Activated CD4-positive, alpha-beta T cell treated with anti-CD3 and anti-CD28 coated beads for 1 hour (primary cell): Measurements from ENCODE around the gene COL17A1.

ENCODE experiments used
- DNase-seq: peaks from one replicate; pipeline ENCODE4 v3.0.0-alpha.2; 2020

Gene COL17A1

DNA sequence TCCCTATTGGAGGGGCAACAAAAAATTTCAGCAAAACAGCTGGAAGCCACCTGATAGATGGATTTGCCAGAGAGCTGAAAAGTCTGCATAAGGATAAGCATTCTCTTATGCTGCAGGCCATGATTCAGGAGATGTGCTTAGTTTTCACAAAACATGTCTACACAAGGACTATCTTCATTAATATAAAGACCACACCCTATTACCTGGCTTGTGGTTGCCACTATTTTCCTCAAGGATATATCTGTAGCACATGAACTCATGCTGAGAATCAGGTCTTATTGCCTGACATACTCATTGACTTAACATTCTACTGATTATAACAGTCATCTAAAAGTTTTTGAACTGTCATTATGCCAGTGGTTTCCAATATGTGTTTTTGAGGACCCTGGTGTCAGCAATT lies 7.1 kb upstream of the COL17A1 start:
- DNase-seq = no peak

DNA sequence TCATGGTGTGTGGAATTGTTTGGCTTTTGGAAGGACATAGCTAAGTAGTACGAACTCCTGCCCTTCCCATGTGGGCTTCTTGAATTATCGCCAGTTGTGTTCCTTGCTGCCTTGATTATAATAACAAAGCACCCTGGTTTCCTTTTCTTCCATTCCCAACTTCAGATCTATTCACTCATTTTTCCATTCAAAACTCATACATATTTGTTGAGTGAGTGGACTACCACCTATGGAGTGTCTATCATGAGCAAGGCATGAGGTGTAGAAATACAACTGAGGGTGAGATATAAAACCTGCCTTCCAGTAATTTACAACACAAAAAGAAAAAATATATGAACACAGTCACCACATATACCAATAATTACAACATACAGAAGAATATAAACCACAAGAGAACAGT lies 4.9 kb upstream of the COL17A1 start:
- no peak for DNase-seq

DNA sequence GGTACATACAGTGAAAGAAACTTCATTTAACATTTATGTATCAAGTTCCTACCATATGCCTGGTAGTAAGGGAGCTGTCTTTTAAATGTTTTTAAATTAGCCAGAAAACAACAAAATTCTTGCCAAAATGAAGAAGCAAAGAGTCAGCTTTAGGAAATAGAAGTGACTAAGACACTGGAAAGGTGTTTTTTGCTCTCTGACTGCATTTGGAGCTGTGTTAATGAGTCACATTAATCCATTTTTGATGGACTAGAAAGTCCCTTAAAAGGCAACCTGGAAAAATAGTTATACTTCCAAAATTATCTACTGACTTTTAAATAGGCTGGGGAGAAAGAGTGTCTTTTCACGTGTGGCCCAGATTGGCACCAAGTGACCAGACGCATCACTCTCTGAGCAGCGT lies 3.9 kb upstream of the COL17A1 start:
- DNase-seq = no peak

DNA sequence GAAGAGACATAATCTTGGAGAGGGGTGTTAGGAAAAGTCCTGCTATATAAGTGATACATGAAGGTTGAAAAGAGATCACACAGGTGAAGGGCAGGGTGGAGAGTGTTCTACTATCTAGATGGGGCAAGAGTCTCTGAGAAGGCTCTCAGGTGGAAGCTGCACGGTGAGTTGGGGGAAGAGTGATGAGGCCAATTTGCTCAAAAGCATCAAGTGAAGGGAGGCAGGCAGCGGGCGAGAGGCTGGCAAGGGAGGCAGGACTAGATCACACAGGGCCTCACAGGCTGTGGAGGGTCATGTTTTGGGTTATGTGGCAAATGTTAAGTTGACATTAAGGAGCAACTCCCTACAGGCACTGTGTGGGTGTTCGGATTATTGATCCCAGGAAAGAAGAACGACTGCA lies 2.6 kb upstream of the COL17A1 start:
- DNase-seq = no peak

DNA sequence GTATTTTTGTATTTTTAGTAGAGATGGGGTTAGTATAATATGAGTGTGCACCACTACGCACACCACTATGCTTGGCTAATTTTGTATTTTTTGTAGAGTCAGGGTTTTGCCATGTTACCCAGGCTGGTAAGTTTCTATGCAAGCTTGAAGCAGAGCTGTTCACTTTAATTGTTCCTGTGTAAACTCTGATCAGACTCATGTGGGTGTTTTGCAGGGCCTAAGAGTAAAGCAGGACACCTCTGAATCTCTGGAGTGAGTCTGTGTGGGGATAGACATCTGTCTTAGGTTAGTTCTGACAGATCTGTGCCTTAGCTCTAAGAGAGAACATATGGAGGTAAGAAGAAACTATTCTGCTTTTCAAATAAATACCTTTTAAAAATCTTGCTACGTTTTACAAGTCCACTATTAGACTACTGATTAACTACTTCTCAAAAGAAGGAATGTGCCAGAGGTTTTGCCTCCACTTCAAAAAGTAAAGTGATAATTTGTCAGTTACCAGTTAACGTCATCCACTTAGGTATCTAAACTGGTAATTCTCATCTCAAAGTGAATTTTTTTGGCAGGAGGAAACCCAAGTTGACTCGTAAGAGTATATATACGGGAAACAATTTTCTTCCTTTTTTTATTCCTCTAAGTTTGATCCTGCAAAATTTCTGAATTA lies 1.1 kb downstream of the COL17A1 start:
- no peak for DNase-seq

DNA sequence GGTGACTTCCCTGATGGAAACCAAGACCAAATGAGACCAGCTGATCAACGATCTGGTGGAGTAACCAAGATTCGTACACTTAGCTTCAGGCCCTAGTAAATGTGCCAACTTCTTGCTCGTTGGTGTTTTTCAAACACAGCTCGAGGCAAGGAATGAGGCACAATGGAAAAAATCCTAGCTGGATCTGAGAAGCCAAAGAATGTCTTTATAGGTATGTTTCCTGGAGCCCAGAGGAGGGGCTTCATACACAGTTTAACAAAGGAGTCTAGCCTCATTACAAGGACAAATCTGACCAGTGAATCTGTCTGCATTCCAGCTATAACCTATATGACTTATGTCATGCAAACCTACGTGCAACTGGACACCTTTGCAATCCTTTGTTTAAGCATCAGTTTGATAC lies 3.7 kb downstream of the COL17A1 start:
- DNase-seq = no peak

DNA sequence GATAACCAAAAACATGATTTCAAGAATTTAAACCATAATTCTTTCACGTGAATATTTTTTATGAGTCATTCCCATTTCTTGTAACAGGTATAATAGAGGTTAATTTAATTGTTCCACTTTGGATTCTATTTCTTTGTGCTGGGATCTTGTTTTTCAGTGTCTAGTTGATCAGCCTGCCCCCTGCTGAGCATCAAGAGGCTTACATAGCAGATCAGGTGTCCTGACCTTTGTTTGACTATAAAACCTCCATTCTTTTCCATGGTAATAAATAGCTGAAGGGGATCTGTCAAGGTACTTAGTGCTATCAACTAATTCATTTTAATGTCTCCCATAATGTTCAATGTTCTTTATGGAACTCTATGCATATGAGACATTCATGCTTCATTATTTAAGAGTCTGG lies 4.9 kb downstream of the COL17A1 start:
- DNase-seq = no peak

DNA sequence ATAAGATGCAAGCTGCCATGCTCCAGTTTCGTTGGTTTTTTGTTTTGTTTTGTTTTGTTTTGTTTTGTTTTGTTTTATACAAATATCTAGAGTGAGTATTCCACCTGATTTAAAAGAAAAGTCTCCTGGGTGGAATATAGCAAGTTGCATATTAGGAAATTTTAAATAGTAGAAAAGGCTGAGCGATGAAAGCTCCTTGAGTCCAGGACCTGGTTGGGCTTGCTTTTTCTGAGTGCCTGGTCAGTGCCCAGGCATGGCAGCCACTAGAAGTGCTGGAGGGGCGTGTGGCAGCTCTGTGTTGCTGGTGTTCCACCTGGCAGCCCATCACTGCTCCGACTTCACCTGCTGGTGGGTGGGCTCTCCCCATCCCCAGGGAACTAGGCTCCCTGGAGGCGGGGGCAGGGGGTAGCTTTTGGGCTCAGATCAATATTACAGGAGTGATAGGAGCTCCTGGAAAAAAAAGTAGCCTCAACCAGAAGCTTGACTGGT lies 8.0 kb downstream of the COL17A1 start:
- DNase-seq = no peak

DNA sequence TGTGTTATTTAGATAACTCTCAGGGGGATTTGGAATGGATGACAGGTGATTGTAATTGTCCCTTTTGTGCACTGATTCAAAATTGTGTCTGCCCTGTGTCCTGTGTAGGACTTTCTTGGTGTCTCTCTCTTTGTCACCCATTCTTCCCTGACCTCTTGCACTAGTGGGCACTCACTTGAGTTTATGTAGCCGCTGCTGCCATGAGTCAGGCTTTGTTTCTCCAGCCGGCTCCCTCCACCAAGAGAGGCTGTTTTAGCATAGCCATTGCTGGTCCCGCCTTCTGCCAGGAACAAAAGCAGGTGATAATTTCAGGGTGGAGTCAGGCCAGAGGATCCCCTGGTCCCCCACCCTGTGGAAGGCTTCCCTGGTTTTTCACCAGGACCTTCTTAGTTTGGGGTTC lies 8.4 kb downstream of the COL17A1 start:
- DNase-seq = no peak

DNA sequence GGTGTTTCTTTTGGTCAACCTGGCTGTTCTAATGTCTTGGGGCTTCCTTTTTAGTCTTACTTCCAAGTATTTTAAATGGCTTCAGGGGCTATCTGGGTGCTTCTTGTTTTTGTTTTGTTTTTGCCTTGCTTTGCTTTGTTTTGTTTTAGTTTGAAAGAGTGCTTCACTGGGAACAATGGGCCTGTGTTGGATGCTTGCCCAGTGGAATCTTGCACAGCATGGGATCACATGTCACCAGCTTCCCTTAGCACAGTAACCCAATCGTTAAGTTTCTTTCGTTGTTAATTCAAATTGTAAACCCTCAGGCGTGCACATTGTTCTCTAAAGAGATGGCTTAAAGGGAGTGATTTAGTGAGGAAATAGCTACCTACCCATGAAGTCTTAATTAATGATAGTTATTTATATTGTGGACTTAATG lies 8.9 kb downstream of the COL17A1 start:
- no peak for DNase-seq

DNA sequence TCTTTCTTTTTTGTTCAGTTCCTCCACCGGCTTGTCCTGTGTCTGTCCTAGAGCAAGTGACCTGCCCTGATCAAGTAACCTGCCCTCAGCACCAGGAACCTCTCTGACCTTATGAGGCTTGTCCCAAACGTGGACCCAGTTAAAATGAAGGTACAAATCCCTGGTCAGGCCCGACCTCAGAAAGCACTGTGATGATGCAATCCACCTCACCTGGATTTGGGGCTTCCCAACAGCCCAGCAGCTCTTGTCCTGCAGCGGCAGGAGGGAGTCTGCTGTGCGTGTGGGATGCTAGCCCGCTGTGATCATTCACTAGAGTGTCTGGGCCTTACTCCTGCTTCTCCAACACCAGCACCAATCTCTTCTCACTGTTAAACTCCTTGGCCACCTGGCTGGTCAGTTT lies 11.2 kb downstream of the COL17A1 start:
- no peak for DNase-seq

DNA sequence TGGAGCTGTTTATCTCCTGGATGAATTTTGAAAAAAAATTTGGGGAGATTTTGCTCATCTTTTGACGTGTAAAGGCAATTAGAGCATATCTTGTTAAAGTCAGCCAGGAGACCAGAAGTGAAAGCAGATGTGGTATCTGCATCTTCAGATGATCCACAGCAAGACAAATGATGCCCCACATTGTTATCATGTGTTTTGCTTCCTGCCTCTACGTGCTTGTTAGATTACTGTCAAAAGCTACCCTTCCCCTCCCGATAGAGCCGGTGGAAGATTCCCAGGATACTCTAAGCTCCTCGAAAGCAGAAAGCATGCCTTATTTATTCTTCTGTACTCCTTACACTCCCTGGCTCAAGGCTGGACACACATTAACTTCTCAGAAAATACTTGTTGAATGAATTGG lies 12.9 kb downstream of the COL17A1 start:
- DNase-seq = no peak

DNA sequence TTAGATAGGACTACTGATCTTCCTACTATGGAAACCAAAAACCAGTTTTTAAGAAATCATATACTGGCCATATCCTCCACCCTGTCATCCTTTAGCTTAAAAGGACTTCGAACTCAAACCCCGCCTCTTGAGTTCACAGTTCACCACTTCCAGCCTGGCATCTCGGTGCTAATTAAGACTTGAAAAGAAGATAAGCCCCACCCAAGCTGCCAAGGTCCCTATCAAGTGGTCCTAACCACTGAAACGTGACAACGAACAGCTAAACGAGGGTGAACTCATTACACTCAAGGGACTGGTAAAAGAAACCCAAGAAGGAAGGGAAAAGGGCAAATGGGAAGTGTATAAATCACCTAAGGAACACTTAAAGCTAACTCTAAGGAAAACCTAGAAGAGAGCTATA lies 16.1 kb downstream of the COL17A1 start:
- no peak for DNase-seq

DNA sequence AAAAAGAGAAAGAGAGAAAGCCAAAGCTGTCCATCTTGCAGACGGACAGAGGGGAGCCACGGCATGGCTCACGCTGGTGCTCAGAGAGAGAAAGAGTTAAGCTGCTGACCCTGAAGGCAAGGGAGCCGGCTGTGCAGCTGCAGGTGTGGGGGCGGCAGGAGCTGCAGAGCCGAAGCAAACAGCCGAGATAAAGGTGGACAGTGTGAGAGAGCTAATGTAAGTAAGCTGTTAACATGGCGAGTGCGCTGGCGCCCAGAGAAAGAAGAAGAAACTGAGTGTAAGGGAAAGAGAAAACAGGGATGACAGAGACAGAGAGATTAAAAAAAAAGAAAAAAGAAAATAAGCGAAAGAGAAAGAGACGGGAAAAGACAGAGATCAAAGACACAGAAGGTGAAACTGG lies 18.2 kb downstream of the COL17A1 start:
- no peak for DNase-seq

DNA sequence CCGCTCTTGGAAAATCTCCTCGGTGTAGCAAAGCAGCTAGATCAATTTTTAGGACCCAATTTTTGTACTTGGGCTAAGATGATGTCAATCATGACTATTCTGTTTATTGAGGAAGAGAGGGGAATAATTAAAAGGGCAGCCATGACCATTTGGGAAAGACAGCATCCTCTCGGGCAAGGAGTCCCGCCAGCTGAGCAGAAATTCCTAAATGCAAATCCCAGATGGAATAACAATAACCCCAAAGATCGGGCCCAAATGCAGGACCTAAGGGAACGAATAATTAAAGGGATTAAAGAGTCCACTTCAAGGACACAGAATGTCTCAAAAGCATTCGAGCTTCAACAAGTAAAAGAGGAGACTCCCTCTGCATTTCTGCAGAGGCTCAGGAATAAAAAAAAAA lies 18.7 kb downstream of the COL17A1 start:
- no peak for DNase-seq

DNA sequence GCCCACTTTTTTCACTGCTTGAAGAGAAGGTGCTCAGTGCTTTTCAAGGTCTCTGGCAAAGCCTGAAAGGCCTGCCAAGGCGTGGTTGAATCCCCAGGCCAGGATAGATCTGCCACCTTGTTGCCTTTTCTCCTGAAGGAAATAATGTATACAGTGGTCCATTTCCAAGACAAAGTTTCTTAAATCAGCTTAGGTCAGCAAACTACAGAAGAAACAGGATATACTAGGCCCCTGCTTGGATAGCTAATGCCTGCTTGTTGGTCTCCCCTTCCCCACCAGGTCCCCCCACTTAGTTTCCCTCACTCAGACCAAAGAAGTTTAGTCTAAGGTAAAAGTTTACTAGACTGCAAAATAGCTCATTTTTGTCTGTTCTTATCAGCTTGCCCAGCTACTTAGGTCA lies 19.9 kb downstream of the COL17A1 start:
- no peak for DNase-seq

DNA sequence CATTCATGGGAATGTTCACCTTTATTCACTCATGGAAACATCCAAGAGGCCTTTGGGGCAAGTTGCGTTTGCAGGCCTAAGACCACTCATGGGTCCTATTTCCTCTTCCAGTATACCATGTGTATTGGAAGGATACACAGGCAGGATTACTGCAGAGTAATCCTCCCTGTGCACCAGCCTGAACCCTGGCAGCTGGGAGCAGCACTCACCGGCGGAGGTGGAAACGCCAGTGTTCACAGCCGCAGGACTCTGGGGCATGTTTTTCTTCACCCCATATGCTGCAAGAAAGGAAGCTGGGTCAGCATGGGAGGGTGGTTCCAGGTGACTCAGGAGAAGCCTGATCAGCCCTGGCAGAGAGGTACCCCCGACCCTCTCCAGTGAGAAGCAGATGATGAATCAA lies 24.5 kb downstream of the COL17A1 start:
- no peak for DNase-seq

DNA sequence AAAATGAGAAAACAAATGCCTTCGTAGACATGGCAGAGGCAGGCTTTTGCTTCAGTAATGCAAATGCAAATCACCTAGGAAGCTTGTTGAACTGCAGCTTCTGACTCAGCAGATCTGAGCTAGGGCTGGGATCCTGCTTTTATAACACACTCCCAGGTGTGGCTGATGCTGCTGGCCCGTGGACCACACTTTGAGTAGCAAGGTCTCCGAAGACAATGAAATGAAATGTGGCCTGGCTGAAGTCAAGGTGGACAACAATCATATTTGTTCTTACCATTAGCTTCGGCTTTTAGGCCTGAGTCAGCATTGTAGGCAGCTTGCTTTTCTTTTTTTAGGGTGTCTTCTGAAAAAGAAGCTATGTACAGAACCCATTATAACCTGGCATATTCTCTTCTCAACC lies 26.3 kb downstream of the COL17A1 start:
- no peak for DNase-seq

DNA sequence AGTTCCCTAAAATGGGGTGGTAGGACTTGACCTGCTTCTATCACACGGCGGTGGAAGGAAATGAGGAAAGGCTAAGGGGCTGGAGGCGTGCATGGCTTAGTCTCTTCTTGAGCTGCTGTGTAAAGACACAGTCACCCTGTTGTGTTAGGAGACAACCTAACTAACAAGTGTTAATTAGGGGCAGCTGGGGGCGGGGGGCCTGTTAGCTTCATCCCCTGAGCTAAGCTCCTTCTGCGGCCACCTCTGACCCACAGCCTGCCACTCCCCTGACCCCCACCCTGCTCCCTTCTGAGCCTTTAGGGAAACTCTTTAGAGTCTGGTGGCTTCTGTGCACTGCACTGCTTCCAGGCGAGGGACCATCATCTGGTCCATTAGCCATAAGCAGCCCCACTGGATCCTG lies 28.0 kb downstream of the COL17A1 start:
- no peak for DNase-seq

DNA sequence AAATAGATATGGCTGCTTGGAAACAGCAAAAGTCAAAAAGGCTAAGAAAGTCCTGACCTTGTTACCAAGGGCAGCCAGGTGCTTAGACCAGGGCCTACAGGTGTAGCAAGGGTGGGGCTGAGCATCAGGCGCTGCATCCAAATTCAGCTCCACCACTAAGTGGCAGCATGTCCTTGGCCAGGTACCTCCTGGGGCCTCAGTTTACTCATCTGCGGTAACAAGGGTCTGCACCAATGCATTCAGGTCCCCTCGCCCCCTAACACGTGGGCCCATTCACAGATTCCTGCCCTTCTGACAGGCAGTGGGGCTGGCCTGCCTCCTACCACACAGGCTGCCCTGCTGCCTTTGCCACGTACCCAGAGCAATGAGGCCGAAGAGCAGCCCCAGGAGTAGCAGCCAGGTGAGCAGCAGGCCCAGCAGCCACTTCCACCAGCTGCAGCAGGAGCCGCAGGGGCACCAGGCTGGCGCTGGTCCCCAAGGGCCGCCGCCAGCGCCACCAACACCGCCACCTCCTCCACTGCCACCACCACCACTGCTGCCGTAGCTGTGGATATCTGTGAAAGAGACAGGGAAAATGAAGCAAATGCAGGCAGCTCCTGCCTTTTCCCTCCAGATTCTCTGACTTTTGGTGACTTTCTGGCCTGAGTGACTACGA lies 28.9 kb downstream of the COL17A1 start:
- DNase-seq = no peak

DNA sequence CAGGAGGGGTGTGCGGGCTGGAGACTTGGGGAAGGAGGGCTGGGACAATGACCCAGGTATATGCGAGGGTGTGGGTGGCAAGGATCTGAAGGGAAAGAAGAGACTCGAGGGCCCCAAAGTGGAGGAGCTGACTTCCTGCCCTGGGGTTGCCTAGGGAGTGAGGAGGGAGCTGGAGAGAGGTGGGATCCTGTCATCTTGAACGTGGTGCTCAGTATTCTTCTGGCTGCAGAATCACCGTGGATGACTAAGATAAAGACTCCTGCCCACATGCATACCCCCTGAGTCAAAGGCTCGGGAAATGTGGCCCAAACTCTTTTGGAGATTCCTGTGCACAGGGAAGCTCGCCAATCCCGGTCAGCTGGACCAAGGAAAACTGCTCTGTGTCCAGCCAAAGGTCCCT lies 31.2 kb downstream of the COL17A1 start:
- DNase-seq = no peak

DNA sequence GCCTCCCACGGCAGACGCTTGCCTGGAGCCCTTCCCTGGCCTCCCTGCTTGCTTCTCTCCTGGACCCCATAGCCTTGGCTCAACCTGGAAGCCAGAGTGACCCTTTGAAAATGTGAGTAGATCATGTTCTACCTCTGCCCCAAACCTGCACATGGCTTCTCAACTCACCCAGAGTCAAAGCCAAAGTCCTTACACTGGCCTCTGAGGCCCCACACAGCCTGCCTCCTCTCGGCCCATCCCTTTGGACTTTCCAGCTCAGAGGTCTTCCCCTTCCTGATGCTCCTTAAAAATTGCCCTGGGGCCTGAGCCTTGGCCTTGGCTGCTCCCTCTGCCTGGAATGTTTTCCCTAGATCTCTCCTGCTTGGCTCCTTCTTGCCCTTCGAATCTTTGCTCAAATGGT lies 32.5 kb downstream of the COL17A1 start:
- no peak for DNase-seq

DNA sequence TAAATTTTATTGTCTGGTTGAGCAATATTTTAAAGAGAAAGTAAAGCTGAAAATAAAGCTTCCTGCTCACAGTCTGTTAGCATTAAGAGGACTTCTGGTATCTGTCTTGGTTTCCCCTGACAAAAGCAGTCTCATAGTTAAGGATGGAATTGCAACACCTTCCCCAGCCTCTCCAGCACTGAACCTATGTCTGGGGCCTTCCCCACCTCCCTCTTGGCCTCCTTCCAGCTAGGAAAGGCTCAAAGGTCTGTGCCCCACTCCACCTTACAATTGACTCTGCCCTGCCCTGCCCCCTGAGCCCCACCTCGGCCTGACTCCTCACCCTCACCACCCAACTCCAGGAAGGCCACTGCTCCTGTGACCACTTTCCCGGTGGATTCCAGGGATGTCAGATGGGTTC lies 33.2 kb downstream of the COL17A1 start:
- no peak for DNase-seq

DNA sequence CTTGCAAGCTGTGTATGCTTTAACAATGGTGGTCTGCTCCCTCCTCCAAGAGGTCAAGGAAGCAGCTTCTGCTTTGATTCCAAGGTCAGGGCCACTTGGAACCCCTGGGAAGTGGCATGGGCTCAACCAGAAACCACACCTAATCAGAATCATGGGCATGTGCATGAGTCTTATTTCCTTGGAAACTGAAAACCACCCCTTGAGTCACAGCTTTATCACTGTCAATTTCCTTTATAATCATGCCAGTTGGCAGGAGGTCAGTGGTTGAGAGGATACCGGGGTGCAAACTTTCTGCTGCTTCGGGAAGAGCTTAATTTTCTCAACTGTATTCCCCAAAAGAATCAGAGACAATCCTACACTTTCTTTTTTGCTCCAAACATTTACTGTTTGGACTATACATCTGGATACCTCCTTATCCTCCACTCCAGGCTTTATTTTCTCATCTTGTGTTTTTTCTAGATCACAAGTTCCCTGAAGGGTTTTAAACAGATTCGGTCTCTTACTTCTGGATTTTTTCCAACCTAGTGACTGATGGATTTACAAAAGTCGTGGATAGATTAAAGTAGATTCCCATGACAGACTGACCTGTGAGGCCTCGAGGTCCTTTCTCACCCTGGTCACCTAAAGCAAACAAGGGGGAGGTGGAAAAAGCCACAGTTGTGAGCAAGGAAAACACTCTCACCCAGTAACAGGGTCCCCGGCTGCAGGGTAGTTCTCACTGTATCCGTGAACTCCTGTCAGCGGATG lies 36.0 kb downstream of the COL17A1 start:
- no peak for DNase-seq
